Astrocyte (in vitro differentiated cells and primary cell): ENCODE results near the gene TAOK2. TPM values are rescaled to one million over a fixed set of nuclear protein-coding genes. Genes with fewer than 3 reads are reported as not detected.

Experiments
- DNase-seq: peaks from one replicate; pipeline ENCODE4 v3.0.0-alpha.2; 2010; ENCODE audit warnings: low read depth
- FAIRE-seq: peaks from 2 replicates; lab custom pipeline; 2011; peaks lifted over from hg19 to GRCh38; lab: Jason Lieb, UNC
- H2AFZ ChIP-seq: 2 replicates; pipeline ENCODE4 v1.6.0; 2012; ENCODE audit warnings: low read depth, low read length, inconsistent platforms
- H3K27ac ChIP-seq: 2 replicates; pipeline ENCODE4 v1.5.1; 2011; ENCODE audit warnings: low read depth, low read length, inconsistent platforms
- H3K27me3 ChIP-seq: 2 replicates; pipeline ENCODE4 v1.6.0; 2011; ENCODE audit warnings: low read length, inconsistent platforms; ENCODE audit not compliant: insufficient read depth
- H3K36me3 ChIP-seq: 2 replicates; pipeline ENCODE4 v1.5.1; 2011; ENCODE audit warnings: low read length, inconsistent platforms; ENCODE audit not compliant: insufficient read depth
- H3K4me1 ChIP-seq: 2 replicates; pipeline ENCODE4 v1.5.1; 2011; ENCODE audit warnings: low read length, inconsistent platforms; ENCODE audit not compliant: insufficient read depth
- H3K4me2 ChIP-seq: 2 replicates; pipeline ENCODE4 v1.6.0; 2012; ENCODE audit warnings: low read length, inconsistent platforms
- H3K4me3 ChIP-seq: 2 replicates; pipeline ENCODE4 v1.5.1; 2011; ENCODE audit warnings: low read depth, mild to moderate bottlenecking, low read length, inconsistent platforms; ENCODE audit not compliant: insufficient read depth
- H3K79me2 ChIP-seq: 2 replicates; pipeline ENCODE4 v1.6.0; 2012; ENCODE audit warnings: mild to moderate bottlenecking, low read length, inconsistent platforms; ENCODE audit not compliant: insufficient read depth
- H3K9ac ChIP-seq: 2 replicates; pipeline ENCODE4 v1.6.0; 2012; ENCODE audit warnings: mild to moderate bottlenecking, low read length, inconsistent platforms
- H3K9me3 ChIP-seq: 2 replicates; pipeline ENCODE4 v1.5.1; 2012; ENCODE audit warnings: low read depth, mild to moderate bottlenecking, low read length, inconsistent platforms; ENCODE audit not compliant: insufficient read depth
- H4K20me1 ChIP-seq: 2 replicates; pipeline ENCODE4 v1.6.0; 2012; ENCODE audit warnings: low read length, inconsistent platforms; ENCODE audit not compliant: insufficient read depth
- H3K27ac Mint-ChIP-seq: one replicate; pipeline ENCODE4 v1.8.0; 2021; ENCODE audit warnings: mild to moderate bottlenecking, mixed read lengths; ENCODE audit not compliant: unreplicated experiment
- H3K27me3 Mint-ChIP-seq: one replicate; pipeline ENCODE4 v1.8.0; 2021; ENCODE audit warnings: low read depth, mixed read lengths; ENCODE audit not compliant: unreplicated experiment
- H3K36me3 Mint-ChIP-seq: one replicate; pipeline ENCODE4 v1.8.0; 2021; ENCODE audit warnings: low read depth, mixed read lengths; ENCODE audit not compliant: unreplicated experiment
- H3K4me1 Mint-ChIP-seq: one replicate; pipeline ENCODE4 v1.8.0; 2021; ENCODE audit warnings: low read depth, mixed read lengths; ENCODE audit not compliant: unreplicated experiment
- H3K4me3 Mint-ChIP-seq: one replicate; pipeline ENCODE4 v1.8.0; 2021; ENCODE audit warnings: mild to moderate bottlenecking, moderate library complexity, mixed read lengths; ENCODE audit not compliant: unreplicated experiment
- H3K9me3 Mint-ChIP-seq: one replicate; pipeline ENCODE4 v1.8.0; 2021; ENCODE audit warnings: mild to moderate bottlenecking, mixed read lengths; ENCODE audit not compliant: unreplicated experiment
- CTCF ChIP-seq: IDR thresholded peaks from 2 replicates; pipeline ENCODE4 v1.5.1; 2011; ENCODE audit warnings: low read depth, mild to moderate bottlenecking, inconsistent platforms, low read length, moderate library complexity; ENCODE audit not compliant: insufficient read depth
- EZH2 ChIP-seq: IDR thresholded peaks from 2 replicates; pipeline ENCODE4 v1.6.1; 2012; ENCODE audit warnings: mild to moderate bottlenecking, low read length, inconsistent platforms; ENCODE audit not compliant: insufficient read depth
- total RNA-seq: library from RNA; stranded (reverse); gene quantifications from 2 replicates; pipeline ENCODE4 v1.2.1, GENCODE V29; 2021

The TAOK2 gene
- total RNA-seq, 1 donor from 2014 or later: 55.9 TPM

- Mint-ChIP-seq H3K27ac (peak within 1 kb of the TSS; percentile 26), H3K27me3 (no peaks in the 10 kb centered on the region), H3K9me3 (no peaks in the 10 kb centered on the region), H3K36me3 (peaks cover 9% of the 10 kb centered on the region), H3K4me3 (peak within 1 kb of the TSS; percentile 98), H3K4me1 (peaks cover 8% of the 10 kb centered on the region)
- peak within 1 kb of the TSS; percentile 87 for H3K9ac ChIP-seq
- FAIRE-seq (no peak), DNase-seq (peak; percentile 29)
- no peaks in the 10 kb centered on the region for H3K27me3 ChIP-seq
- peaks cover 12% of the 10 kb centered on the region for H3K4me1 ChIP-seq
- peaks cover 10% of the 10 kb centered on the region for H3K36me3 ChIP-seq
- TF ChIP-seq EZH2: no peak
- TF ChIP-seq CTCF: no peak
- H3K79me2 ChIP-seq: peaks cover 18% of the 10 kb centered on the region
- H3K4me2 ChIP-seq: peak within 1 kb of the TSS; percentile 86
- peak within 1 kb of the TSS; percentile 90 for H3K27ac ChIP-seq
- peaks cover 14% of the 10 kb centered on the region for H4K20me1 ChIP-seq
- peak within 1 kb of the TSS; percentile 79 for H2AFZ ChIP-seq
- H3K9me3 ChIP-seq: no peaks in the 10 kb centered on the region
- H3K4me3 ChIP-seq: peak within 1 kb of the TSS; percentile 79
These were observed 21.7 kb downstream of the TAOK2 start, which contains the start of gene HIRIP3 for GRCh38 chr16:29995324-29995910. Gene HIRIP3, minus strand, starts transcription at chr16:29995617. Its CDS starts 12 bp downstream, at chr16:29995605.

- peaks cover 8% of the 10 kb centered on the region for H3K4me1 Mint-ChIP-seq
- H3K4me2 ChIP-seq: peak within 1 kb of the TSS; percentile 86
- peak; percentile 50 for FAIRE-seq
These were observed 22.5 kb downstream of the TAOK2 start, which contains the start of gene INO80E for GRCh38 chr16:29995911-29996765. Gene INO80E, plus strand, starts transcription at chr16:29996241. Its CDS starts 70 bp downstream, at chr16:29996311.

More at GRCh38 chr16:29995911-29996765, 22.5 kb downstream of the TAOK2 start, which contains the start of gene INO80E:
- peak within 1 kb of the TSS; percentile 79 for H3K4me3 ChIP-seq
- H4K20me1 ChIP-seq: peaks cover 14% of the 10 kb centered on the region
- H3K36me3 ChIP-seq: peaks cover 10% of the 10 kb centered on the region
- H3K27ac Mint-ChIP-seq: peak within 1 kb of the TSS; percentile 26
- H3K9ac ChIP-seq: peak within 1 kb of the TSS; percentile 87
- no peaks in the 10 kb centered on the region for H3K9me3 ChIP-seq
- peak within 1 kb of the TSS; percentile 79 for H2AFZ ChIP-seq
- no peaks in the 10 kb centered on the region for H3K9me3 Mint-ChIP-seq
- peak within 1 kb of the TSS; percentile 90 for H3K27ac ChIP-seq
- H3K27me3 ChIP-seq: no peaks in the 10 kb centered on the region
- H3K4me1 ChIP-seq: peaks cover 12% of the 10 kb centered on the region
- TF ChIP-seq EZH2 (no peak), CTCF (no peak)
- H3K36me3 Mint-ChIP-seq: peaks cover 7% of the 10 kb centered on the region
- H3K79me2 ChIP-seq: peaks cover 18% of the 10 kb centered on the region
- no peaks in the 10 kb centered on the region for H3K27me3 Mint-ChIP-seq
- peak; percentile 85 for DNase-seq
- peak within 1 kb of the TSS; percentile 98 for H3K4me3 Mint-ChIP-seq
